Measurements from ENCODE around the gene NUDT7. TPM values are rescaled to one million over a fixed set of nuclear protein-coding genes. Genes with fewer than 3 reads are reported as not detected.

The NUDT7 gene
- total and polyA plus RNA-seq, 2 experiments from 2014 or later, result 5.6 to 14.3 TPM

- TF ChIP-seq ZNF462 (CRISPR knock-in tag; IDR thresholded peaks at IDR 0.05), result no peak
- TF ChIP-seq ZNF114 (CRISPR knock-in tag; IDR thresholded peaks at IDR 0.05), result no peak
- no peak for TF ChIP-seq REST (IDR thresholded peaks at IDR 0.05; ENCODE audit: unreplicated experiment)
- TF ChIP-seq ETS1 (IDR thresholded peaks at IDR 0.05), result no peak
- TF ChIP-seq JUNB (IDR thresholded peaks at IDR 0.05; ENCODE audit: unreplicated experiment), result no peak
Observed at GRCh38 chr16:77777745-77778144, 55.4 kb downstream of the NUDT7 start (continued).
